IPS-NIHi11 (cell line): ENCODE results near the gene GAS7.

Experiments
- DNase-seq: peaks from one replicate; pipeline ENCODE4 v3.0.0; 2012; ENCODE audit warnings: mixed read lengths, low spot score

Gene GAS7

GRCh38 chr17:10198509-10199249, at the start of gene GAS7:
Gene GAS7, minus strand, starts transcription at chr17:10198606.
- DNase-seq, result peak; percentile 94

GRCh38 chr17:10247810-10248209, 49.4 kb upstream of the GAS7 start:
- DNase-seq, result no peak

GRCh38 chr17:10243883-10244844, 45.8 kb upstream of the GAS7 start:
- DNase-seq, result no peak

GRCh38 chr17:10241781-10242180, 43.4 kb upstream of the GAS7 start:
- no peak for DNase-seq

DNA sequence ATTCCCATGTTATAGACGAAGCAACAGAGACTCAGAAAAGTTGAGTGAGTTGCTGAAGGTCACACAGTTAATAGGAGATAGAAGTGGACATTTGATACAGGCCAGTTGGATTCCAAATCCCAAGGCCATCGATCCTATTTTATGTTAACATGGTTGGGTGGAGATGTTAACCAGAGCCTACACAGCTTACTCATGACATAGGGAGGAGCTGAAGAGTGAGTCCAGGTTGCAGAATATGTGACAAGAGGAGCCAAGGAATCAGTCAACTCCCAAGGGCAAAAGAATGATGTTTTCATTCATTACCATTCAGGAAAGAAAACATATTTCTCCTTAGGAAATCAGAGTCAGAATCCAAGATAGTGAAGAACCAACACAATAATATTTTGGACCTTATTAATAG, 40.3 kb upstream of the GAS7 start:
- no peak for DNase-seq

DNA sequence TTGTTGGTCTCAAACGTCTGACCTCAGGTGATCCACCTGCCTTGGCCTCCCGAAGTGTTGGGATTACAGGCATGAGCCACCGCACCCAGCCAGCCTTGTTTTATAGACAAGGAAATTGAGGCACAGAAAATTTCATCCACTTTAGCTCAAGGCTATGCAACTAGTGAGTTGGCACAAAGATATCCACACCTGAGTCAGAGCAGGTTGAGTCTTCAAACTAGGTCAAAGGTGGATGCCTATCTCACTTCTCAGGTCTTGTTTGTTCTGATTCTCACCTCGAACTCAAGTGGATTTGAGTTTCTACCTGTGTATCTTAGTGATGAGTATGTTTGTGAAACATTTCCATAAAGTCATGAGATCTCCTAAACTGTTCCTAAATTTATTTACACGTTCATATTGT, 35.6 kb upstream of the GAS7 start:
- DNase-seq, result no peak

DNA sequence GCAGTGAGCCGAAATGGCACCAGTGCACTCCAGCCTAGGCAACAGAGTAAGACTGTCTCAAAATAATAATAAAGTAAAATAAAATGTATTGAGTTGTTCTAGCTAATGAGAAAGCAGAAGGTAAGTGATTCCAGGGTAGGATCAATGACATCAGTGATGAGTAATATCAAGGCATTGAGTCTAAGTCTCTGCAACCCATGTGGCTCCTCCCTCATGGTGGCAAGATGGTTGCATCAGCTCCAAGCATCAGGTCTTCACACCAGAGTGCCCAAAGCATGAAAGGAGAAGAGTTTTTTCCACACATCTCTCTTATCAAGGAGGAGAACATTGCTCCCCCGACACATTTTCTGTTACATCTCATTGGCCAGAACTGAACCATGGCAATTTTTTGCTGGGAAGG, 34.8 kb upstream of the GAS7 start:
- no peak for DNase-seq

GRCh38 chr17:10229181-10229580, 30.8 kb upstream of the GAS7 start:
- DNase-seq, result no peak

DNA sequence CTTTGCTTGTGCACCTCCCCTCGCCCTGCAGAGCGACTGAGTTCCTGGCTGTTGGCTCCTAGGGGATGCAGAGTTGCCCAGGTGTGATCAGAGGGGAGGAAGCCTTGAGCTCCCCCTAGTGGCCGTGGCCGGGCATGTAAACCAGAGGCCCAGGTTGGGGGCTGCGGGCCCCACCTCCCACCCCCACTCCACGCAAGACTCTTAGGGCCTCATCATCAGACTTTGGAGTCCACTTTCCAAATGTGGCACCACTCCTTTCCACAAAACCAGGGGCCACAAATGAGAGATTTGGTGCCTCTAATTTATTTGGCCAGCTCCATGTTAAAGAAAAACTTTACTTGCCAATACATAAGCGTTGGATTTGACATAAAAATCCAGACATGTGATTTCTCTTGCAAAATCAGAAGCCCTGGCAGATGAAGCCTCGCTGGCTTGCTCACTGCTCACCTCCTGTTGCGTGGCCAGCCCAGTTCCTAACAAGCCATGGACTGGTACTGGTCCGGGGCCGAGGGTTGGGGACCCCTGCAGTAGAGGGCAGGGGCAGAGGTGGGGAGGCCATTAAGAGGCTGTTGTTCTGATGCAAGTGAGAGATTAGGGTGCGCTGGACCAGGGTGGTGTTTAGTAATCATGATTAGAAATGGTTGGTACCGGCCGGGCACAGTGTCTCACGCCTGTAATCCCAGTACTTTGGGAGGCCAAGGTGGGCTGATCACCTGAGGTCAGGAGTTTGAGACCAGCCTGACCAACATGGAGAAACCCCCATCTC, 28.7 kb upstream of the GAS7 start:
- peak; percentile 88 for DNase-seq

DNA sequence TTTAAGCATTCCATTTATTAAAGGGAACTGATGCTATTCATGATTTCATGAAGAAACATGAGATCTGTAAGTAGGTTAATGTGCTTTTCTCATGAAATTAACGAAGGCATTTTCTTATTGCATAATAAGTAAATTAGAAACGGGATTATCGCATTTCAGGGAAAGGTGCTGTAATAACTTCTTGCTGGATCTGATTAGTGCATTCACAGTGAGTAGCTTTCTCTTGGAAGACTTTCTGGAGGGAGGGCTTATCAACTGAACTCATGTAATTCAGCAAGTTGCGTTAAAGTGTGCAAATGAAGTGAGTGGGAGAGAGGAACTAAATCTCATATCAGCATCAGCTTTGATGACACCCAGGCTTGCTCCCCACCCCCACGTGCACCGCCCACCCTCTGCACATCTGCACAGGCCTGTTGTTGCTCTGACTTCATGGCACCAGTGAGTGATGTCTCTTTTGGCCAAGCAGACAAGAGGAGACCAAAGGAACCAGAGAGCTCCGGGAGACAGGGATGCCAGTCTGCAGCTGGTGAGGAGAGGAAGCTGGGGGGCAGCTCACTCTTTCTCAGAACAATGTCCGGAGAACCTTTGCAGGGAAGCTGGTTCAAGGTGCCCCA, 26.3 kb upstream of the GAS7 start:
- DNase-seq, result no peak

DNA sequence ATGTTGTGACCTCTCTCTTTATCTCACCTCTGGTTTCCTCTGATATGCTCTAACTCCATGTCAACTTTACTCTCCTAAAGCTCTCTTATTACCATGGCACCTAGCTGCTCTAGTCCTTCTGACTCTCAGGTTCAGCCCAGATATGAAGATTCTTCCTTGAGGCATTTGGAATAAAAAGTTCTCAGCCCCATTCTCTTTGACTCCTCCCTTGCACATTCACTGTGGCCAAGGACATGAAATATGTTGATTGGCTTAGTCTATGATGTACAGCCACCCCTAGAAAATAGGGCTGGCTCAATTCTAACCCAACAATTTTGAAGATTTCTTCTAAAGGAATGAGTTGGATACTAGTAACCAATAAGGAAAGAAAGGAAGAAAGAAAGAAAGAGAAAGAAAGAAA, 20.8 kb upstream of the GAS7 start:
- DNase-seq, result no peak

- DNase-seq, result no peak
These were observed 19.5 kb upstream of the GAS7 start for GRCh38 chr17:10217916-10218315.

DNA sequence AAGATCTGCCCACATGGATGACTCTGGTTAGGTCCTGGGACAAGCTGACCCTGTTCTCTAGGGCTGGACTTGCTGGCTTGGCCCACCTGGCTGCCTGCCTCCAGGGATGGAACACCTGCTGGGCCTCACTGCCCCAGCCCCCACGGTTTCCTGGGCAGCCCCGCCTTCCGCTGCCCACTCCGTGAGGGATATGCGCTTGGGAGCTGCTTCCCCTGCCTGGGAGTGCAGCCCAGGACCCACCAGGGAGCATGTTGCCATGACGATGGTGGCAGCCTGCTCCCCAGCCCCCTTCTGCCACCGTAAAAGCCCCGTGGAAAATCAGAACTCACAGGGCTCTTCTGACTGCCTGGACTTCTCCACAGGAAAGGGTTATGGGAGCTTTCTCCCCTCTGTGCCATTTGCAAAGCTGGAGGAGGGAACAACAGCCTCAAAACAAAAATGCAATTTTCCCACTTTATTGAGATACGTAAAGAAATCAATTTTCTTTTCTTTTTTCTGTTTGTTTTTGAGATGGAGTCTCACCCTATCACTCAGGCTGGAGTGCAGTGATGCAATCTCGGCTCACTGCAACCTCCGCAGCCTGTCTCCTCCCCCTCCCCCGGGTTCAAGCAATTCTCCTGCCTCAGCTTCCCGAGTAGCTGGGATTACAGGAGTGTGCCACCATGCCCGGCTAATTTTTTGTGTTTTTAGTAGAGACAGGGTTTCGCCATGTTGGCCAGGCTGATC, 18.0 kb upstream of the GAS7 start:
- DNase-seq, result peak; percentile 21

- DNase-seq, result no peak
These were observed 16.9 kb upstream of the GAS7 start for GRCh38 chr17:10215286-10215685.

GRCh38 chr17:10211666-10212065, 13.3 kb upstream of the GAS7 start:
- no peak for DNase-seq

DNA sequence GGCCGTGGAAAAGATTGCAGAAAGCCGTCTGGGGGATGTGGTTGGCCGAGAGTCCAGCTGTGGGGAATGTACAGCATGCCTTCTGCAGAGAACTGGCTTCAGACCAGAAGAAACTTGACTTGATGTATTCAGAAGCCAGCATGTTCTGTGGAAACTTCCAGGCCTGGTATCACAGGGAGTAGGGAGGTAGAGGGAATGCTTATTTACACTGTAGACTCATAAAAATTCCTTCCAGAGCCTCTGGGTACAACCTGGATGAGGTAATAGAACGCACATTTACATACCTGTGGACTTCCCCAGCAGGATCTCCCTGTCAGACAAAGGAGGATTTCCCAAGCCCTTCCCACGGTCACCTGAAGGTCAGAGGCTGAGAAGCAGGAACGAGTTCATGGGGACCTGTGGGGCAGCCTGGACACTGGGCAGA, 11.8 kb upstream of the GAS7 start:
- peak; percentile 37 for DNase-seq

- no peak for DNase-seq
These were observed 10.3 kb upstream of the GAS7 start for GRCh38 chr17:10208604-10209193.

DNA sequence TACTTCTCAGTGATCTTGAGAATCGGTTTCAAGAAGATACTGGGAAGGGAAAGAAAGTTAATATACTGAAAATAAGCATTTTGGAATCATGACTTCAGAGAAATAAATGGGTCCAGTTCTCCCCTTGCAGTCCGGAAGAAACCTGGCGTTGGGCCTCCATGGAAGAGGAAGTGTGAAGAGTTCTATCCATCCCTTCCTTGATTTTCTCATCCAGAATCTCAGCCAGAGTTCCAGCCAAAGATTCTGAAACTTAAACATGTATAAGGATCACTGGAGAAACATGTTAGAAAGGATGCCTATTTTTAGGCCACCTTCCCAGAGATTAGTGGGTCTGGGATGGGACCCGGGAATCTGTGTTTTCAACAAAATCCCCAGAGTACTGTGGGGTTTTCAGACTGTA, 8.7 kb upstream of the GAS7 start:
- no peak for DNase-seq

GRCh38 chr17:10205549-10206185, 7.3 kb upstream of the GAS7 start:
- DNase-seq, result no peak

DNA sequence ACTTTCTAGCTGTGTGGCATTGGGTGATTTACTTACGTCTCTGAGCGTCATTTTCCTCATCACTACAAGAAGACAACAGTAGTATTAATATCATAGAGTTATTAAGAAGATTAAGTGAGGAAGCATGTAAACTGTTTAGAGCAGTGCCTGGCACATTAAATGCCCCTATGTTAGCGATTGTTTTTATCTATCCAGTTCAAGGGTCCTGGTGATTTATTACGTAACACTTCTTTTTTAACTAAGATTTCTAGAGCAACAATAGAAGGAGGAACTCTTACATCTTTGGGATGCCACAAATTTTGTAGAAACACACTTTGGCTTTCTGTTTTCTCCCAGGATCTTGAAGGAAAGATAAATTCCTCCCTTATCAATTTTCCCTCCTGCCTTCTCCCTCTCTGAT, 3.3 kb upstream of the GAS7 start:
- no peak for DNase-seq
